Loucy (cell line): Measurements from ENCODE around the gene CLINT1.

Experiments used
- EZH2phosphoT487 ChIP-seq: fragments of 200-600 bp; IDR thresholded peaks from 2 replicates; pipeline ENCODE4 v1.6.1; 2018; ENCODE audit warnings: antibody characterized with exemption, mild to moderate bottlenecking, moderate library complexity, borderline replicate concordance
- TF ChIP-seq, protein P1 (sequence below): fragments of 200-600 bp; sonication (generic); conservative IDR thresholded peaks from 2 replicates; pipeline ENCODE4 v1.5.1; 2014; ENCODE audit warnings: mild to moderate bottlenecking, antibody characterized with exemption, low read length

DNA sequence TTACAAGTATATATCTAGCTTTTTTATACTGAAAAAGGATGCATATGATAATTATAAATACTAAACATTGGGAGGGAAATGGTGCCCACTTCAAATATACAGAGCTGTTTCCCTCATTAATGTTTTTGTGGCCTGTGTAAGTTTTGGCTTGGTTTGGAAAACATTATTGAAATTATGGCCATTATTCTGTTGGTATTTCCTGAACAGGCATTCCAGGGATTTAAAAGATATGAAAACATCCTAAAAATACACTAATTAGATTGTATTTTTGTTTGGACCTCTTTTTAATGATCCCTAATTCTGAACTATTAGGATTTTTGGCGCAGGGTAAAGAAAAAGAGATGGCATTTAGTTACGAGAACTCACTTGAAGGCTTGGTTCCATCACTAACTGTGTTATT is 50.9 kb downstream of the CLINT1 start:
- TF ChIP-seq, protein P1, sequence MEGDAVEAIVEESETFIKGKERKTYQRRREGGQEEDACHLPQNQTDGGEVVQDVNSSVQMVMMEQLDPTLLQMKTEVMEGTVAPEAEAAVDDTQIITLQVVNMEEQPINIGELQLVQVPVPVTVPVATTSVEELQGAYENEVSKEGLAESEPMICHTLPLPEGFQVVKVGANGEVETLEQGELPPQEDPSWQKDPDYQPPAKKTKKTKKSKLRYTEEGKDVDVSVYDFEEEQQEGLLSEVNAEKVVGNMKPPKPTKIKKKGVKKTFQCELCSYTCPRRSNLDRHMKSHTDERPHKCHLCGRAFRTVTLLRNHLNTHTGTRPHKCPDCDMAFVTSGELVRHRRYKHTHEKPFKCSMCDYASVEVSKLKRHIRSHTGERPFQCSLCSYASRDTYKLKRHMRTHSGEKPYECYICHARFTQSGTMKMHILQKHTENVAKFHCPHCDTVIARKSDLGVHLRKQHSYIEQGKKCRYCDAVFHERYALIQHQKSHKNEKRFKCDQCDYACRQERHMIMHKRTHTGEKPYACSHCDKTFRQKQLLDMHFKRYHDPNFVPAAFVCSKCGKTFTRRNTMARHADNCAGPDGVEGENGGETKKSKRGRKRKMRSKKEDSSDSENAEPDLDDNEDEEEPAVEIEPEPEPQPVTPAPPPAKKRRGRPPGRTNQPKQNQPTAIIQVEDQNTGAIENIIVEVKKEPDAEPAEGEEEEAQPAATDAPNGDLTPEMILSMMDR: no peak
- TF ChIP-seq EZH2phosphoT487: no peak
